ENCODE results near the gene ZIC4.

- TF ChIP-seq POLR2AphosphoS5 (IDR thresholded peaks at IDR 0.05; ENCODE audit: low read depth, low read length) = peak; percentile 44; the same call in 1 of the 2 replicates
- TF ChIP-seq CTCF (IDR thresholded peaks at IDR 0.05) = peak; percentile 51
- peak; percentile 78; the same call in 1 of the 2 replicates for TF ChIP-seq YY1 (IDR thresholded peaks at IDR 0.05; ENCODE audit: low read depth)
- no peak for TF ChIP-seq TCF12 (IDR thresholded peaks at IDR 0.05)
- TF ChIP-seq RFX5 (IDR thresholded peaks at IDR 0.05; ENCODE audit: low read length) = no peak
Observed at GRCh38 chr3:147391781-147392624, 14.3 kb downstream of the ZIC4 start.
